HCT116 (cell line): ENCODE results near the gene TMEM252.

Experiments
- POLR2A ChIP-seq: IDR thresholded peaks from 2 replicates; pipeline ENCODE4 v1.7.0; 2011; ENCODE audit warnings: borderline replicate concordance; ENCODE audit not compliant: insufficient read depth, insufficient read length; ENCODE audit errors: extremely low read depth
- TF ChIP-seq, protein P1 (sequence below): IDR thresholded peaks from 2 replicates; pipeline ENCODE4 v1.6.1; 2012; ENCODE audit warnings: low read depth

DNA sequence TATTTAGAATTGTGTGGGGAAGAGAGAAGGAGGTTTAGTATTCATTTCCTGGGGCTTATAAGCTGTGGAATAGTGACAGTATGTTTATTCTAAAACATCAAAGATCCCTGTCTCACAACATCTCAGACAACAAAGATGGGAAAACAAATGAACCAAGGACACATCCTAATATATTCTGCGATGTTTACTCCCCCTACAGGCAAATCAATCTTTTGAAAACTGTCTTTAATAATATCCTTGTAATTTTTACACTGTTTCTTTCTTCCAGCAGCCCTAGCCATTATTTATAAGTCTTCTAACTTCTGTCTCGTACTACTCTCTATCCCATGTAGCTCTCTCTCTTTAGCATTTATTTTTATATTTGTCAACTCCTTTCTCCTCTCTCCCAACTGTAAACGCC lies 33.5 kb upstream of the TMEM252 start:
- TF ChIP-seq POLR2A, result no peak
- TF ChIP-seq, protein P1, sequence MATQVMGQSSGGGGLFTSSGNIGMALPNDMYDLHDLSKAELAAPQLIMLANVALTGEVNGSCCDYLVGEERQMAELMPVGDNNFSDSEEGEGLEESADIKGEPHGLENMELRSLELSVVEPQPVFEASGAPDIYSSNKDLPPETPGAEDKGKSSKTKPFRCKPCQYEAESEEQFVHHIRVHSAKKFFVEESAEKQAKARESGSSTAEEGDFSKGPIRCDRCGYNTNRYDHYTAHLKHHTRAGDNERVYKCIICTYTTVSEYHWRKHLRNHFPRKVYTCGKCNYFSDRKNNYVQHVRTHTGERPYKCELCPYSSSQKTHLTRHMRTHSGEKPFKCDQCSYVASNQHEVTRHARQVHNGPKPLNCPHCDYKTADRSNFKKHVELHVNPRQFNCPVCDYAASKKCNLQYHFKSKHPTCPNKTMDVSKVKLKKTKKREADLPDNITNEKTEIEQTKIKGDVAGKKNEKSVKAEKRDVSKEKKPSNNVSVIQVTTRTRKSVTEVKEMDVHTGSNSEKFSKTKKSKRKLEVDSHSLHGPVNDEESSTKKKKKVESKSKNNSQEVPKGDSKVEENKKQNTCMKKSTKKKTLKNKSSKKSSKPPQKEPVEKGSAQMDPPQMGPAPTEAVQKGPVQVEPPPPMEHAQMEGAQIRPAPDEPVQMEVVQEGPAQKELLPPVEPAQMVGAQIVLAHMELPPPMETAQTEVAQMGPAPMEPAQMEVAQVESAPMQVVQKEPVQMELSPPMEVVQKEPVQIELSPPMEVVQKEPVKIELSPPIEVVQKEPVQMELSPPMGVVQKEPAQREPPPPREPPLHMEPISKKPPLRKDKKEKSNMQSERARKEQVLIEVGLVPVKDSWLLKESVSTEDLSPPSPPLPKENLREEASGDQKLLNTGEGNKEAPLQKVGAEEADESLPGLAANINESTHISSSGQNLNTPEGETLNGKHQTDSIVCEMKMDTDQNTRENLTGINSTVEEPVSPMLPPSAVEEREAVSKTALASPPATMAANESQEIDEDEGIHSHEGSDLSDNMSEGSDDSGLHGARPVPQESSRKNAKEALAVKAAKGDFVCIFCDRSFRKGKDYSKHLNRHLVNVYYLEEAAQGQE, result no peak
